Sigmoid colon (tissue), 7 donors: ENCODE results near the gene HDGFL1. TPM values are rescaled to one million over a fixed set of nuclear protein-coding genes. Genes with fewer than 3 reads are reported as not detected.

Experiments
- DNase-seq: peaks from one replicate; pipeline ENCODE4 v3.0.0-alpha.2; 2019
- H3K27ac ChIP-seq, 4 donors: fragments of 200-600 bp; sonication (generic); one replicate each; pipeline ENCODE4 v1.5.1; 2016 to 2019; ENCODE audit warnings: mild to moderate bottlenecking in 1 of 4
- H3K27me3 ChIP-seq, 3 donors: fragments of 200-600 bp; sonication (generic); one replicate each; pipeline ENCODE4 v1.5.1; 2019; ENCODE audit warnings: mild to moderate bottlenecking in 1 of 3
- H3K36me3 ChIP-seq, 4 donors: fragments of 200-600 bp; sonication (generic); one replicate each; pipeline ENCODE4 v1.5.1; 2016 to 2019
- H3K4me1 ChIP-seq, 4 donors: fragments of 200-600 bp; sonication (generic); one replicate each; pipeline ENCODE4 v1.5.1; 2017 to 2019
- H3K4me3 ChIP-seq, 4 donors: fragments of 200-600 bp; sonication (generic); one replicate each; pipeline ENCODE4 v1.5.1; 2017 to 2019; ENCODE audit warnings: mild to moderate bottlenecking in 2 of 4, moderate library complexity in 1 of 4
- H3K9me3 ChIP-seq, 4 donors: fragments of 200-600 bp in 3 of 4; sonication (generic) in 3 of 4; one replicate each; pipeline versions ENCODE4 v1.5.1 to v1.6.1; 2013 to 2019
- EP300 ChIP-seq, 4 donors: sonication (generic); formaldehyde crosslinking; IDR thresholded peaks; one replicate each; pipeline ENCODE4 v1.6.1; 2017; ENCODE audit warnings: antibody characterized with exemption in 4 of 4
- POLR2A ChIP-seq, 2 donors: fragments of 450-650 bp; IDR thresholded peaks; one replicate each; pipeline ENCODE4 v1.6.1; 2016; ENCODE audit warnings: antibody characterized with exemption in 2 of 2, mild to moderate bottlenecking in 2 of 2, moderate library complexity in 2 of 2
- POLR2AphosphoS5 ChIP-seq, 4 donors: sonication (generic); formaldehyde crosslinking; IDR thresholded peaks; one replicate each; pipeline ENCODE4 v1.6.1; 2017; ENCODE audit warnings: antibody characterized with exemption in 4 of 4
- WGBS, 2 donors: extraction: QIAGEN DNeasy Blood & Tissue Kit; methylation state at CpG; one replicate each; pipeline ENCODE4 v1.1.7; 2013; 5-methylcytosine and 5-hydroxymethylcytosine counted together
- intact Hi-C: fragments of 100-400 bp; cut with DNase I; formaldehyde crosslinking; loops from one replicate; pipeline ENCODE4 v1.15.1; 2023
- polyA plus RNA-seq, 3 donors: library from polyadenylated mRNA; stranded (reverse); fragments of 200-250 nt; gene quantifications; one replicate each; pipeline ENCODE4 v1.2.3, GENCODE V29; 2013
- total RNA-seq, 4 donors: library from RNA; depleted of rRNA; stranded (reverse); fragments of >200 nt; gene quantifications; one replicate each; pipeline ENCODE4 v1.1.0, GENCODE V29; 2016
- TF ChIP-seq, protein P1 (sequence below), 4 experiments: fragments of 450-650 bp in 3 of 4; fragments of 200-600 bp in 1 of 4; IDR thresholded peaks; one replicate each; pipeline ENCODE4 v1.5.1; 2016 to 2019; ENCODE audit warnings: antibody characterized with exemption in 4 of 4, mild to moderate bottlenecking in 3 of 4, moderate library complexity in 2 of 4
- donor health status: healthy with polysubstance abuse.
- donor health status: Bipolar disorder and iron deficiency.
- donor health status: healthy.

Gene HDGFL1
- total and polyA plus RNA-seq, 7 donors = not detected

DNA sequence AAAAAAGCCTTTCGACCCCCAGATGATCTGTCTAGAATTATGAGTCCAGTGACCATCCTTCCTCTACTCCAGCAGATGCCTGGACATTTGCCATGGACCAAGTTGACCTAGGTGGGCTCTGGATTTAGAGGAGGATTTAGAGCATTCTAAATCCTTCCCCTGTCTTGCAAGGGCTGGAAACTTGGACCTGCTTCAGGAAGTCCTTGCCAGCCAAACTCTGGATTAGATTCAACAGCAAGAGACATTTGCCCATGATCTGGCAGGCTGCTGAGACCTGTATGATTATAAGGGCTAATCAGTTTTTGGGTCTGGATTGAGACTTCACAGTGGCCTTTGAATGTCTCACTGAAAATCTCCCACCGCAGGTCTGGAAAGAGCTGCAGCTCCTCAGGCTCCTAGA lies 13.1 kb upstream of the HDGFL1 start:
- H3K36me3 ChIP-seq = no peaks in the 10 kb centered on the region
- no peak for TF ChIP-seq EP300 (IDR thresholded peaks at IDR 0.05)
- TF ChIP-seq, protein P1, sequence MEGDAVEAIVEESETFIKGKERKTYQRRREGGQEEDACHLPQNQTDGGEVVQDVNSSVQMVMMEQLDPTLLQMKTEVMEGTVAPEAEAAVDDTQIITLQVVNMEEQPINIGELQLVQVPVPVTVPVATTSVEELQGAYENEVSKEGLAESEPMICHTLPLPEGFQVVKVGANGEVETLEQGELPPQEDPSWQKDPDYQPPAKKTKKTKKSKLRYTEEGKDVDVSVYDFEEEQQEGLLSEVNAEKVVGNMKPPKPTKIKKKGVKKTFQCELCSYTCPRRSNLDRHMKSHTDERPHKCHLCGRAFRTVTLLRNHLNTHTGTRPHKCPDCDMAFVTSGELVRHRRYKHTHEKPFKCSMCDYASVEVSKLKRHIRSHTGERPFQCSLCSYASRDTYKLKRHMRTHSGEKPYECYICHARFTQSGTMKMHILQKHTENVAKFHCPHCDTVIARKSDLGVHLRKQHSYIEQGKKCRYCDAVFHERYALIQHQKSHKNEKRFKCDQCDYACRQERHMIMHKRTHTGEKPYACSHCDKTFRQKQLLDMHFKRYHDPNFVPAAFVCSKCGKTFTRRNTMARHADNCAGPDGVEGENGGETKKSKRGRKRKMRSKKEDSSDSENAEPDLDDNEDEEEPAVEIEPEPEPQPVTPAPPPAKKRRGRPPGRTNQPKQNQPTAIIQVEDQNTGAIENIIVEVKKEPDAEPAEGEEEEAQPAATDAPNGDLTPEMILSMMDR (IDR thresholded peaks at IDR 0.05) = no peak
- TF ChIP-seq POLR2A (IDR thresholded peaks at IDR 0.05) = no peak
- no peaks in the 10 kb centered on the region for H3K9me3 ChIP-seq
- H3K27me3 ChIP-seq = no peaks in the 10 kb centered on the region
- no peak for DNase-seq
- peaks cover 0 to 33% (median 27%) of the 10 kb centered on the region in 4 donors for H3K4me1 ChIP-seq
- H3K4me3 ChIP-seq = no peak overlapping the region
- intact Hi-C loops = no loop called here
- no peak overlapping the region for H3K27ac ChIP-seq
- 85% methylated on average over 2 of the region's 2 CpGs for WGBS, 2 donors

DNA sequence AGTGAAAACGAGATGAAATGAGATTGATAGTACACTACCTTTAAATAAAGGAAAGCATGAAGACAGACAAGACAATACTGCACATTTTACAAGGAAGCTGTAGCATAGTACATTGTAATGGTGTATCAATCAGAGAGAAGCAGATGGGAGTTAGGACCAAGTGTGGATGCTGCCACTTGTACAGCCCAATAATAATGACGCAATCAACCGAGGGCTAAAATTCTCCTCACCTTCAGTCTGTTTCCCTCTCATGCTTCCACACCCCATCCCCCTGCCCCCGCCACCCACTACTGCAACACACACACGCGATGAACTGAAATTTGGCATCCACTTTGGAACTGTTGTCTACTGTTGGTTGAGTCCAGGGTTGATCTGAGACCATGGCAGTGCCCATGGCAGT lies 12.4 kb upstream of the HDGFL1 start:
- Histone ChIP-seq H3K4me3 (no peak overlapping the region), H3K4me1 (peaks cover 0 to 33% (median 27%) of the 10 kb centered on the region in 4 donors), H3K27me3 (no peaks in the 10 kb centered on the region), H3K36me3 (no peaks in the 10 kb centered on the region), H3K27ac (no peak overlapping the region), H3K9me3 (no peaks in the 10 kb centered on the region)
- DNase-seq = no peak
- no peak for TF ChIP-seq POLR2AphosphoS5 (IDR thresholded peaks at IDR 0.05)
- no peak for TF ChIP-seq EP300 (IDR thresholded peaks at IDR 0.05)
- TF ChIP-seq POLR2A (IDR thresholded peaks at IDR 0.05) = no peak
- TF ChIP-seq, protein P1 (IDR thresholded peaks at IDR 0.05) = no peak
- intact Hi-C loops = no loop called here
- WGBS, 2 donors = 91% methylated on average over 6 of the region's 6 CpGs

DNA sequence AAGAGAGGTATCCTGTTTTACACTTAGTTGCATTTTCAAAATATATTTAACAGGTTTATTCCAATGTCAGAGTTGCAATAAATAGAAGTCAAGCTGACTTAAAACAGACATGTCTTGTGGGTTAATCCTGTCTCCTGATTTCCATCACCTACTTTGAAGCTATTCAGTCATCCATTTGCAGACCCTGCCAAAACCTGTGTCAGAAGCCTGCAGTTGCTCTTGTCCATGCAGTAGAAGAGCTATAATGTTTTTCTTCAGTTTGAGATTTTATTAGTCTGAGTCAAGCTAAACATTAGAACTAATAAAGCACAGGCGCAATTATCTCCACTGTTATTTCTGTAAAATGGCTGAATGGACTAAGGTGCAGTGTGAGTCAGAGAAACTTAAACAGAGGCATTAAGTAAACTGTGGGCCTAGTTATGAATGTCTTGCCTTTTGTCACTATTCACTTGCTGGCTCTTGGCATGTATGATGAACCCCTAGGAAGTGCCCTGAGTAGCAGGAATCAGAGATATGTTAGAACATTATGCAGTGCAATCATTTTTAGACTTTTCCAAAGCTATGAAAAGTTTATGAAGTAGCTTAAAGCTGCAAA lies 11.0 kb upstream of the HDGFL1 start:
- no peak for DNase-seq
- intact Hi-C loops = no loop called here
- H3K4me3 ChIP-seq = no peak overlapping the region
- H3K27ac ChIP-seq = no peak overlapping the region
- peaks cover 0 to 33% (median 27%) of the 10 kb centered on the region in 4 donors for H3K4me1 ChIP-seq
- H3K27me3 ChIP-seq = no peaks in the 10 kb centered on the region
- H3K9me3 ChIP-seq = no peaks in the 10 kb centered on the region
- 89% methylated on average over 1 of the region's 1 CpG for WGBS, 2 donors
- TF ChIP-seq POLR2A (IDR thresholded peaks at IDR 0.05) (no peak), POLR2AphosphoS5 (IDR thresholded peaks at IDR 0.05) (peak in 3 of 4 donors; percentile 69 to 83 (median 71)), EP300 (IDR thresholded peaks at IDR 0.05) (no peak)
- TF ChIP-seq, protein P1 (IDR thresholded peaks at IDR 0.05) = no peak
- H3K36me3 ChIP-seq = no peaks in the 10 kb centered on the region

DNA sequence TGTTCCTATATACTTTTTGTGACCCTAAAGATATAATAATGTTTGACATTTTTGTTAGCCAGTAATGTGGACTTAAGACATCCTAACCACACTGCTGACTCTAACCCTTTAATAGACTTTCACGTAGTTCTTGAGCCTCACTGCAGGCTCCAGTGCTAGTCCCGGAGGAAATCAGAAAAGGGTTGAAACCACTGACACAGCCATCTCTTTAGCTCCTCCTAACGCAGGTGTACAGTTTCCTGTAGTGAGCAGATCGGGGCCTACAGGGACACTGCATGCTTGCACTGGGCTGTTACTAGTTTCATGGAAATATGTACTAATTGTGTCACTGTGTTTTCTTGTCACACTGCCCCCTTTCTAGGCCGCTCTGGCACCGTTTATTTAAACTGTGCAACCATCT lies 512 bp upstream of the HDGFL1 start:
- no peaks in the 10 kb centered on the region for H3K27me3 ChIP-seq
- no peak overlapping the region for H3K27ac ChIP-seq
- no peak overlapping the region for H3K4me3 ChIP-seq
- H3K9me3 ChIP-seq = no peaks in the 10 kb centered on the region
- H3K36me3 ChIP-seq = no peaks in the 10 kb centered on the region
- H3K4me1 ChIP-seq = no peaks in the 10 kb centered on the region
- no peak for TF ChIP-seq EP300 (IDR thresholded peaks at IDR 0.05)
- no peak for TF ChIP-seq POLR2AphosphoS5 (IDR thresholded peaks at IDR 0.05)
- TF ChIP-seq POLR2A (IDR thresholded peaks at IDR 0.05) = no peak
- TF ChIP-seq, protein P1 (IDR thresholded peaks at IDR 0.05) = no peak
- intact Hi-C loops = no loop called here
- WGBS, 2 donors = 95% methylated on average over 6 of the region's 6 CpGs
- no peak for DNase-seq

DNA sequence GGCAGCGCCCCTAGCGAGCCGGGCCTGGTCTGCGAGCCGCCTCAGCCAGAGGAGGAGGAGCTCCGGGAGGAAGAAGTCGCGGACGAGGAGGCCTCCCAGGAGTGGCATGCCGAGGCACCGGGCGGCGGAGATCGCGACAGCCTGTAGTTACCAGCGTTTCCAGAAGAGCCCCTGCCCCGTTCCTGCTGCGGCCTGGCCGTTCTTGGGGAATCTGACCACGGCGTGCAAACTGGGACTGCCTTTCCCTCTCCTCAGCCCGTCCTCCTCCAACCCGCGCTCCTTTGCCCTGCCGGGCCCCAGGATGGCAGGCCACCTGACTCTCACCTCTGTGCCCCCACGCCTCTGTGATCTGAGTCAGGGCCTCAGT lies 802 bp downstream of the HDGFL1 start:
- intact Hi-C loops = no loop called here
- Histone ChIP-seq H3K27me3 (no peaks in the 10 kb centered on the region), H3K9me3 (no peaks in the 10 kb centered on the region), H3K4me3 (no peak overlapping the region), H3K27ac (no peak overlapping the region), H3K4me1 (no peaks in the 10 kb centered on the region), H3K36me3 (no peaks in the 10 kb centered on the region)
- DNase-seq = no peak
- TF ChIP-seq POLR2AphosphoS5 (IDR thresholded peaks at IDR 0.05) (no peak), EP300 (IDR thresholded peaks at IDR 0.05) (no peak), POLR2A (IDR thresholded peaks at IDR 0.05) (no peak)
- TF ChIP-seq, protein P1 (IDR thresholded peaks at IDR 0.05) = no peak
- WGBS, 2 donors = 94% methylated on average over 26 of the region's 26 CpGs
